ENCODE results near the gene MN1. TPM values are rescaled to one million over a fixed set of nuclear protein-coding genes. Genes with fewer than 3 reads are reported as not detected.
A peak's percentile ranks its signal among the peaks of the same experiment; 100 is the strongest.

MN1 gene
- polyA plus RNA-seq, 3 donors: 0.06 to 0.38 (median 0.29) TPM

GRCh38 chr22:27835446-27835845 lies 33.9 kb upstream of the MN1 start:
- H3K4me1 Mint-ChIP-seq: no peaks in the 10 kb centered on the region
- peaks cover 0 to 3% of the 10 kb centered on the region in 2 donors for H3K9me3 ChIP-seq (replicated peaks in 1 of 2; ENCODE audit: control insufficient read depth in 1 of 2, insufficient read depth in 1 of 2, low read length in 2 of 2)
- H3K27me3 Mint-ChIP-seq (ENCODE audit: low read depth in 3 of 3): peaks cover 0 to 5% (median 4%) of the 10 kb centered on the region in 3 donors
- DNase-seq: no peak
- intact Hi-C loops (cut with micrococcal nuclease): no loop called here
- no peak overlapping the region for H3K9ac ChIP-seq (ENCODE audit: insufficient read depth, low read length, poor library complexity, severe bottlenecking)
- H3K4me3 Mint-ChIP-seq: no peak overlapping the region
- H3K36me3 ChIP-seq (replicated peaks in 1 of 2; ENCODE audit: control insufficient read depth in 1 of 2, insufficient read depth in 2 of 2, low read length in 2 of 2): no peaks in the 10 kb centered on the region
- no peak overlapping the region for H3K4me2 ChIP-seq (replicated peaks; ENCODE audit: extremely low read depth, low read length, poor library complexity, severe bottlenecking)
- no peak overlapping the region for H3K27ac Mint-ChIP-seq
- TF ChIP-seq CTCF (IDR thresholded peaks at IDR 0.05): no peak
- no peaks in the 10 kb centered on the region for H3K4me1 ChIP-seq (ENCODE audit: control insufficient read depth in 1 of 2, insufficient read depth in 2 of 2, low read length in 2 of 2)
- no peak overlapping the region for H3K27ac ChIP-seq (ENCODE audit: low read depth in 1 of 2, low read length in 2 of 2)
- 95% methylated on average over 4 of the region's 6 CpGs for whole genome bisulfite sequencing (ENCODE audit: insufficient coverage)
- no peaks in the 10 kb centered on the region for H3K36me3 Mint-ChIP-seq
- H3K27me3 ChIP-seq (ENCODE audit: control insufficient read depth in 2 of 2, insufficient read depth in 2 of 2, low read length in 2 of 2): no peaks in the 10 kb centered on the region
- no peak overlapping the region for H3K4me3 ChIP-seq (replicated peaks in 1 of 3; ENCODE audit: low read depth in 2 of 3, low read length in 3 of 3)
- H4K20me1 ChIP-seq (ENCODE audit: insufficient read depth, low read length): no peaks in the 10 kb centered on the region
- H2AFZ ChIP-seq (ENCODE audit: insufficient read depth, low read depth, low read length, poor library complexity, severe bottlenecking): no peak overlapping the region
- H3K79me2 ChIP-seq (ENCODE audit: insufficient read depth, low read length): no peaks in the 10 kb centered on the region
- peaks cover 2 to 9% (median 4%) of the 10 kb centered on the region in 7 donors for H3K9me3 Mint-ChIP-seq

GRCh38 chr22:27834364-27835185 lies 33.0 kb upstream of the MN1 start:
- no peak overlapping the region for H3K4me3 Mint-ChIP-seq
- WGBS (ENCODE audit: insufficient coverage): 89% methylated on average over 16 of the region's 20 CpGs
- Histone ChIP-seq H3K9ac (ENCODE audit: insufficient read depth, low read length, poor library complexity, severe bottlenecking) (no peak overlapping the region), H3K27ac (ENCODE audit: low read depth in 1 of 2, low read length in 2 of 2) (no peak overlapping the region), H3K4me2 (replicated peaks; ENCODE audit: extremely low read depth, low read length, poor library complexity, severe bottlenecking) (no peak overlapping the region), H3K9me3 (replicated peaks in 1 of 2; ENCODE audit: control insufficient read depth in 1 of 2, insufficient read depth in 1 of 2, low read length in 2 of 2) (peaks cover 0 to 3% of the 10 kb centered on the region in 2 donors), H2AFZ (ENCODE audit: insufficient read depth, low read depth, low read length, poor library complexity, severe bottlenecking) (no peak overlapping the region), H4K20me1 (ENCODE audit: insufficient read depth, low read length) (no peaks in the 10 kb centered on the region), H3K79me2 (ENCODE audit: insufficient read depth, low read length) (no peaks in the 10 kb centered on the region), H3K27me3 (ENCODE audit: control insufficient read depth in 2 of 2, insufficient read depth in 2 of 2, low read length in 2 of 2) (no peaks in the 10 kb centered on the region), H3K4me3 (replicated peaks in 1 of 3; ENCODE audit: low read depth in 2 of 3, low read length in 3 of 3) (no peak overlapping the region), H3K36me3 (replicated peaks in 1 of 2; ENCODE audit: control insufficient read depth in 1 of 2, insufficient read depth in 2 of 2, low read length in 2 of 2) (no peaks in the 10 kb centered on the region), H3K4me1 (ENCODE audit: control insufficient read depth in 1 of 2, insufficient read depth in 2 of 2, low read length in 2 of 2) (no peaks in the 10 kb centered on the region)
- peaks cover 2 to 9% (median 4%) of the 10 kb centered on the region in 7 donors for H3K9me3 Mint-ChIP-seq
- no peaks in the 10 kb centered on the region for H3K36me3 Mint-ChIP-seq
- no peaks in the 10 kb centered on the region for H3K4me1 Mint-ChIP-seq
- TF ChIP-seq CTCF (IDR thresholded peaks at IDR 0.05): no peak
- peaks cover 0 to 5% (median 2%) of the 10 kb centered on the region in 3 donors for H3K27me3 Mint-ChIP-seq (ENCODE audit: low read depth in 3 of 3)
- intact Hi-C loops (cut with micrococcal nuclease): no loop called here
- no peak for DNase-seq
- peak overlapping the region in 1 of 7 donors; percentile 20 for H3K27ac Mint-ChIP-seq

All from CD14-positive monocyte (primary cell).